HuH-7.5 (cell line): ENCODE results near the gene ALKBH5.

Source experiments
- DNase-seq: peaks from one replicate; pipeline ENCODE4 v3.0.0; 2011; ENCODE audit warnings: low spot score

The ALKBH5 gene

DNA sequence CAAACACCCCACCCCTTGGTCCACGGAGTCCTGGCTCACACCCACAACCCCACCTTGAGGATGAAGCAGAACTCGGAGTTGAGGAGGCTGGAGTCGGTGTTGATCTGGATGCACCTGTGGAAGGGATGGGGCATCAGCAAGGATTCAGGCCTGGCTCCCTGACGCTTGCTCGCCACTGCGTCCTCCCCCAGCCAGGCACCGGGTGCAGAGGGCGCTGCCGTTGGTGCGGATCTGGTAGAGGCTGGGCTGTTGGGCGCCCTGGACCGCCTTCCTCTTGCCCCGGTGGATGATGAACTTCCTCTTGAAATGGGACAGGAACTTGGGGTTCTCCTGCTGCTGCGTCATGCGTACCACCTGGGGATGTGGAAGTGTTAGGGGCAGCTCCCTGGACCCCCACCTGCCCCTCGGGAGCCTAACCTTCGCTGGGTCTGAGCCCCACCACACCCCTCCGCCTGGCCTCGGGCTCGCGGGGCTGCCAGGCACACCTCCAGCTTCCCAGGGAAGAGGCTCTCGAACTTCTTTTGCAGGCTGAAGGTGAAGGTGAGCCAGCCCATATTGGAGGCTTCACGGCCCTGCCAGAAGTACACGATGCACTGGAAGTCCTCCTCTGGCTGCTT, 62.6 kb downstream of the ALKBH5 start:
- DNase-seq, result no peak

DNA sequence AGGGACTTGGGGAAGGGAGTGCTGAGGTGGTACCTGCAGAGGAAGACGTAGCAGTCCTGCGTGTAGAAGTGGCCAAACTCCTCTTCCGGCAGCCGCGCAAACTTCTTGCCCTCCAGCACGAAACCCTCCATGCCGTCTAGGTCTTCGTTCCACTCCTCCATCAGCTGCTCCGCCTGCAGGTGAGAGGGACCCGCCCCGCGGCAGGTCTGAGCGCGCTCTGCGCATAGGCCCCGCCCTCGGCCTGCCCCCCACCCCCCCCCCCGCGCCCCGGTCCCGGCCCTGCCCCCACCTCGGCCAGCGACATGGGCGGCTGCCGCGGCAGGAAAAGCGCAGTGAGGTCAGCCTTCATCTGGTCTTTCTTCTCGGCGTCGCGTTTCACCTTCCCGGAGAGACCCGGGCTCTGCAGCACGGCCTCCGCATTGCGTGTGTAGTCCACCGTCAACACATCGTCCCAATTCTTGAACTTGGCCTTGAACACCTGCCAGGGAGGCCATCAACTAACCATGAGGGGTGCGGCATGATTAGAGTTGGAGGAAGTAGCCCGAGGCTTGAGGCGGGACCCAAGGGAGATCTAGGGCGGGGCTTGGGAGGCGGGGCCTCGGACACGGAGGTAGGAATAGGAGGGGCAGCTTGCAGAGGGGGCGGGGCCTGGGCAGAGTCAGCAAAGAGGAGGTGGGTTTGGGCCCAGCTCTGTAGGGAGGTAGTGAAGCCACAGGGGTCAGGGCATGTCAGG, 63.4 kb downstream of the ALKBH5 start:
- DNase-seq, result no peak

DNA sequence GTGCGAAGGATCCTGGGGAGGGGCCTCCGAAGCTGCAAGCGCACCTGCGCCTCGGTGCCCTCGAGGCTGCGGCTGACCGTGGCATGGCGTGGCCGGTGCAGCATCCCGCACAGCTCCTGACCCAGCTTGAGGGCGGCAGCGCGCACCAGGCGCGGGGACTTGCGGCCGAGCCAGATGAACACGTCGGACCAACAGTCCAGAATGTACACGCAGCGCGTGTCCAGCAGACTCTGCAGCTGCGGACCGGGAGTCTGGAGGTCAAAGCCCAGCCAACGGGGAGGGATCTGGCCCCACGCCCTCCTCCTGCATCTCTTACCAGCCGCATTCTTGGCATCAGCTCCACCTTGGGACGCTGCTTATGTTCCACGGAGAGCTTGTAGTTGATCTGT, 64.0 kb downstream of the ALKBH5 start:
- no peak for DNase-seq

DNA sequence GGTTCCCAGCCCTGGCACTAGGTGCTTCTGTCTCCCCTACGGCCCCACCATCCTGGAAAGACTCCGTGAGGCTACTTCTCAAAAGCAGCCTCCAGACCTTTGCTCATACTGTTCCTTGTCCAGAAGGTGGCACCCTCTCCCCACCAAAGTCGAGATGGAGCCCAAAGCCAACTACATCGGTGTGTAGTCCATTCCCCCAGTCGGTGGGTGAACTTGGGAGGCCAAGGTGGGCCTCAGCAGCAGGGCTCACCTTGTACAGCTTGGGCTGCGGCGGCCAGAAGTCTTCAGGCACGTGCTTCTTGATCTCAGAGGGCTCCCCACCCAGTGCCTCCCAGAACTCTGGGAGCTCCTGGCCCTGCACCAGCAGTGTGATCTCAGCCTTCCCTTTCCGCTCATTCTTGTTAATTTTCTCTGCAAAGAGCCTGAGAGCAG, 64.7 kb downstream of the ALKBH5 start:
- DNase-seq, result peak; percentile 95

DNA sequence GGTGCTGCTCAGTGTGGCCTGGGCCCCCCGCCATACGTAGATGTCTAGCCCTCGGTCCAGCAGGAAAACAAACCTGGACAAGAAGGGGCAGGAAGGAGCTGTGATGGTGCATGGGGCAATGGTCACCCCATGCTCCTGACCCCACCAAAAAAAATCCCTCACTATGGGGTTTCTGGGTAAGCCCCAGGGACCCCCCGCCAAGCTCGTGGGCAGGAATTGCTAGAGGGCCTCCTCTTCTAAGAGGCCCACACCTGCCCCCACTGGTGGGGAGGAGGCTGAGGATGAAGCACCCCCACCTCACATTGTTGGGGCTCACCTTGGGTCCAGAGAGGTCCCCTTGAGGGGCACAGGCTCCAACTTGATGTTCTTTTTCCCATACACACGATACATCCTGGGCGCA, 65.2 kb downstream of the ALKBH5 start:
- no peak for DNase-seq

DNA sequence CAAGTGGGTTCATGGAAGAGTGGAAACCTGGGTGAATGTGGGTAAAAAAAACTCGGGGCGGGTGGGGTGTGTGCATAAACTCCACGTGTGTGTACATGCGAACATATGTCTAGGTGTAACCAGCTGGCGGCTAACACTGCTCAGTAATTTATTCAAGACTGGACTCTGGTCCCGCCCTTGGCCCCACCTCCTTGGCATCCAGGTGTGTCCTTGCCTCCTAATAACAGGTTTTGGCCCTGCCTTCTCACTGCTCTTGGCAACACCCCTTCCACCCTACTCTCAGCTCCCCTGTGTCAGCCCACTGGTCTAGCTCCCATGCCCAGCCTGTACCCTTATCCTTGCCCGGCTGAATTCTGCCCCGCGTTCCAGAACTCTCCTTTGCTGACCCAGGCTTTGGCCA, 66.6 kb downstream of the ALKBH5 start:
- DNase-seq, result no peak

DNA sequence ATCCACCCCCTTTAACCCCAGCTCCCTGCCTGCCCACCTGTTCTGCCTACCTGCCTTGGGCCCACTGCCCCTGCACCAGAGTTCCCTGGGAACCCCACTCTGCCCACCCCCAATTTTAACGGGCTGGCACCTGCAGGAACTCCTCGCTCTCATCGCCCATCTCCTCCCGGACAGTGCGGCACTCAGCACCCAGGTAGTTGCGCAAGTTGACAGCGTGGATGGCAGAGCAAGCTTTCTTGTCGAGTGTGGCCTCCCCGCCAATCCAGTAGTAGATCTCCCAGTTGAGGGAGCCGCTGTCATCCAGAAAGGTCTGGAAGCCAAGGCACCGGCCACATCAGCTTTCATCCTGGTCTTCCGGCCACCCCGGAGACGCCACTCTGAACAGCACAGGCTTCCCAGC, 67.1 kb downstream of the ALKBH5 start:
- no peak for DNase-seq

DNA sequence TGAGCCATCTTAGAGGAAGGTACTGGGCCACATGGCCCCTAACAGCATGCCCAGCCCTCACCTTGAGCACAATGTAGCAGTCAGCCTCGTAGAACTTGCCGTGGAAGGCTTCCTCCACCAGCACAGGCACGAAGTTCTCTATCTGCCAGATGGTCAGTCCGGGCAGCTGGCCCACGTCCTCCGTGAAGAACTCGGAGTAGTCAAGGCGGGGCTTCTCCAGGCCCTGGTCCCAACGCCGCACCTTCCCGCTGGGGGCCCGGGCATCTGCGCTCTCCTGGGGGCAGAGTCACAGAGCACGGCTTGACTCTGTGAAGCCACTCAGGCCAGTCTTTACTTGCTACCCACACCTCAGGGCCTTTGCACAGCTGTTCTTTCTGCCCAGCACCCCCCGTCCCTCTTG, 67.6 kb downstream of the ALKBH5 start:
- DNase-seq, result no peak

DNA sequence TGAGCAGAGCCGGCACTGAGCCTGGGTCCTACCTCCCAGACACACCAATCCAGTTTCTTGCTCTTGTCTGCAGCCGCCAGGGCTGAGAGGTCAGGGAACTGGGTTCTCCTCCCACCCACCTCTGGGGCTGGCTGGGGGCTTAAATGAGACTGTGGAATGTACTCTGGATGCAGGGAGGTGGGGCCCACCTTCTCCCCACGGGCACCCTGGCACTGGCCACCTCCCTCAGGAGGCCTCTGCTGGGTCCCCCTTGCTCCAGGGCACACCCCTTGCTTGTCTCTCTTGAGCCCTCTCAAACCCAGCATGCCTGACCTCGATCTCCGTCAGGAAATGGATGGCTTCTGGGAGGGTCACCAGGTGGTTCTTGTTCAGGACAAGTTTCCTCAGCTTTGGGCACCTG, 68.5 kb downstream of the ALKBH5 start:
- DNase-seq, result no peak

DNA sequence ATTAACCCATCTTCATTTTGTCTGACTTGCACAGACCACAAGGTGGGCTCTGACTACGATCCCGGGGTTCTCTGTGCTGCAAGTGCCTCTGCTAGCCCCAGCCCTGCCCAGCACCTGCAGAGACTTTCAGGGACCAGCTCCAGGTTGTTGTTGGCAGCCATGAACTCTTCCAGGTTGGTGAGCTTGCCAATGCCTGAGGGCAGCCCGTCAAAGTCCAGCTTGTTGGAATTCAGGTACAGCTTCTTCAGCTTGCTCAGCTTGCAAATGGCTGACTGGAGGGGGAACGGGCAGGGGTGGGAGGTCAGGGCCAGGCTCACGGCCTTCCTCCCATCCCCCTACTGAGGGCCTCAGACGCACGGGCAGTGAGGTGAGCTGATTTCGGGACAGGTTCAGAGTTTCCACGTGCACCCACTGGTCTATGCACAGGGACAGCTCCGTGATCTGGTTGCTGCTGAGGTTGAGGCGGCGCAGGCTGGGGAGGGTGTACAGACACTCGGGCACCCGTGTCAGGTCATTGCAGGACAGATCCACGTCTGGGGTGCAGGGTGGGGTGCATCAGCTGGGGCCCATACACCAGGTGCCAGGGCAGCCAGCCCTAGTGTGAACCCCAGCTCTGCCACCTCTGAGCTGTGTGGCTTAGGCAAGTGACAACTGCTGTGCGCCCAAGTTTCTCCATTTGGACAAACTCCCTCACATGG, 69.7 kb downstream of the ALKBH5 start:
- DNase-seq, result no peak

DNA sequence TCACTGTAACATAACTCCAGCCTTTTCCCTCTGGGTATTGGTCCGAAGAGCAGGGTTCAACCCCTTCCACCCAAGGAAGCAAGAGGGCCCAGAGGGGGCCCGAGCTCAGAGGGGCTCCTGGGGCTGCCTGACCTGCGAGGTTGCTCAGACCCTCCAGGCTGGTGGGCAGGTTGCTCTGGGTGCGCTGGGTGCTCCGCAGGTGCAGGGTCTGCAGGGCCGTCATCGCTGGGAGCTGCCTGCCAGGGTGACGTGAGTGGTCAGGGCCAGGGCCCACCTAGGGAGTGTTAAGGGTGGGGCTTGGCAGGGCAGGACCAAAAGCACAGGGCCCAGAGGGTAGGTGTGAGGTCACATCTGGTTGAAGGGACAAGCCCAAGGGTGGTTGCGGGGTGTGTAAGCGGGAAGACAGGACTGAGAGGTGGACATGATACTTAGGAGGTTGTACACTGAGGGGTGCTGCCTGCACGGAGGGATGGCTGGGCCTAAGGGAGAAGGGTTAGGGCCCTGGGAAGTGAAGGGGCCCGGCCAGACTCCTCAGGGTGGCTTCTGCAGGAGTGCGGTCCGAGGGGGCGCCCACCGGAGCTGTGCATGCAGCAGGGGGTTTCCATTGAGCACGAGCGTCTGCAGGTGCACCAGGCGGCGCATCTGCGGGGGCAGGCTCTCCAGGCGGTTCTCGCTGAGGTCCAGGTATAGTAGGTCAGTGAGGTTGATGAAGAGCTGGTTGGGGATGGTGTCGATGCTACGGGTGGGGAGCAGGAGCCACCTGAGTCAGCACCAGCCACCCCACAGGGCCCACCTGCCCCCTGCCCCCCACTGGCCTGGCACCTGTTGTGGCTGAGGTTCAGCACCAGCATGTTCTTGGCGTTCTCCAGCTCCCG, 70.6 kb downstream of the ALKBH5 start:
- DNase-seq, result no peak

DNA sequence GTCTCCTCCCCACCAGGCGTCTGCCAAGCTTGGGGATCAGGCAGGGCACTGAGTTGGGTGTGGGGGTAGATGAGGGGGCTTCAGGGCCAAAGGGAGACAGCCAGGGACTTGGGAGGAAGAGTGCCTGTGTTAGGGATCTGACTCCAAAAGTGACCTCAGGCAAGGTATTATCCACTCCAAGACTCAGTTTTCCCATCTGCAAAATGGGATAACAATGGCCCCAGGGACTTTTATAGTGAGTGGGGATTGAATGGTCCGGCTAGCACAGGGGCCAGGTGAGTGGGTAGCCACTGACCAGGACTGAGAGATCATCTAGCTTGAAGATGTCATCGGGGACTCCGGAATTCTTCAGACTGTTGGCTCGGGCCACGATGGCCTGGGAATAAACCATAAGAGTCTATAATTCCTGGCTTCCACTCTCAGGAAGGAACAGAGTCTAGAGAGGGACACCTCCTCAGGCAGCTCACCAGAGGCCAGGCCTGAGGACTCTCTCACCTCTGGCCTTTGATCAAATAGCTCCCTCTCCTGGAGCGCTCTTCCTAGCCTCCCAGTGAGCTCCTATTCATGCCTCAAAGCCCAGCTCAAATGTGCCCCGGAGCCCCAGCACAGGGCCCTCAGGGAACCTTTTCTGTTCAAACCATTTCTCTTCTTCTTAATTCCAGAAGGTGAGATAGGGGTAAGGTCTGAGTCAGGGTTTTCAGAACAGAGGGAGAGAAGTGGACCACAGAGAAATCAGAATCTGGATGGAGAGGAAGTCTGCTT, 71.4 kb downstream of the ALKBH5 start:
- DNase-seq, result no peak

DNA sequence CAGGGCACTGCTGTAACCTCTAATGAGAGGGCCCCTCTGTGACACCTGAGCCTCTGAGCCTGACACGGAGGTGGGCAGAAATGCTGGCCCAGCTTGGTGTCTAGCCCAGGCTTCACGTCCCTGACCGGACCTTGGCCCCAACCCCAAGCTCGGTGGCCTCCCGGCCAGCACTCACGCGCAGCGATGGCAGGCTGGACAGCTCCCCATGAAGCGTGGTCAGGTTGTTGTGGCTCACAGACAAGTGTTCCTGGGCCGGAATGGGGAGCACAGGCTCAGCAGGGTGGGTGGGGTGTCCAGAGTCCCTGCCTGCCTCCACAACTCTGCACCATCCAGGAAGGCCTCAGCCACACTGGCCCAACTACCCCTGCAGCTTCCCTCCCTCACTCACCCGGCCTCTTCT, 72.7 kb downstream of the ALKBH5 start:
- no peak for DNase-seq

DNA sequence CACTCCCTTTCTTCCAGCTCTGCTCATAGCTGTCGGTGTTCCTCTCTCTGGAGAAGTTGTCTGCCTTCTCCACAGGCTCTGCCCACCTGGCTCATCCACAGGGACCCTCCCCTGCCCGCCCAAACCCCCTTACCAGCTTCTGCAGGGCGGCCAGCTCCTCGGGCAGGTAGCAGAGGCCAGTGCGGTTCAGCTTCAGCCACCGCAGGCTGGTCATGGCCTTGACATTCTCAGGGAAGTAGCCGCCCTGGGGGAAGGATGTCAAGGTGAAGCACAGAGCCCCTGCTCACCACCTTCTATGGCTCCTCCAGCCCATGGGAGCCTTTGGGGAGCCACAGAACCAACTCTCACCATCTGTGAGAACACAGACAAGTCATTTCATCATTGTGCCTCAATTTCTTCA, 73.1 kb downstream of the ALKBH5 start:
- DNase-seq, result no peak

DNA sequence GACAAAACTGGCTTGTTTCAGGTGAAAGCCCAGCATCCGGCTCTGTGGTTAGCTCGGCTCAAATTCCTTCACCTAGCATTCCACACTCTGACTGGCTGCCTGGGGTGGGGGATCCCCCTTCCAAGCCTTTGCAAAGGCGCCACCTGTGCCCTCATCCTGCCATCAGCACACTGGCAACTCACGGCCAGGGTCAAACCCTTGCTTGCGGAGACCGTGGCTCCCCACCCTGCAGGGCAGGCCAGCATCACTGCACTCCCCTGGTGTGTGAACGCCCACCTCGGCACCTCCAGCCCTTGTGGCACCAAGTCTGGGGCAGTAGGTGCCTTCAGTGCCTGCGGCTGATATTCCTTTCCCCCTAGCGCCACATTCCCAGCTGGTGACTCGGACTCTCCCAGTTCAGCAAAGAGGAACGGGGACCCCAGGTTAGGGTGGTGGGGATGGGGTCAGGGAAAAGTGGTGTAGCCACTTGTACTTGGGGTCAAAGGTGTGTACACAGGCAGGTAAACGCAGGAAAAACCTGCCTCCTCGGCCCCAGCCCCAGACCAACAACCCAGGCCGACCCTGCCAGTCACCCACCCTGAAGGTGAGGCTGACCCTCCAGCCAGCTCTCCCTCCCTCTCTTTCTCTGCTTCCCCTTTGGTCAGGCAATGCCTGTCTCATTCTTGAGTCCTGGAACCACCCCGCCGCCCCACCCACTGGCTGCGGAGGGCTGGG, 73.8 kb downstream of the ALKBH5 start:
- DNase-seq, result peak; percentile 64

DNA sequence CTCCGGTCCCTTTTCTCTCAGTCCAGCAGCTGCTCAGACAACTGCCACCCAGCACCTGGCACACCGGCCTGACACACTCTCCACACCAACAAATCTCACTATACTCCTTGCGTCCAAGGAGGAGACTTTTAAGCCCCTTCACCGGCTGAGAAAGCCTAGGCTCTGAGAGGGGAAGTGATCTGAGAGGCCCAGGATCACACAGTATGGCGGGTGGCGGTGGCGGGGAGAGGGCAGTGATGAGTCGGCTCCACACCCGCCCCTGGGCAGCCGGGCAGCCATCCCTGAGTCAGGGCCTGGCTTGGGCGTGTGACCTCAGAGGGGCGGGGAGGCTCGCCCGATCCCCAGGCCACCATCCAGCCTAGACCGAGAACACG, 74.3 kb downstream of the ALKBH5 start:
- DNase-seq, result peak; percentile 83

DNA sequence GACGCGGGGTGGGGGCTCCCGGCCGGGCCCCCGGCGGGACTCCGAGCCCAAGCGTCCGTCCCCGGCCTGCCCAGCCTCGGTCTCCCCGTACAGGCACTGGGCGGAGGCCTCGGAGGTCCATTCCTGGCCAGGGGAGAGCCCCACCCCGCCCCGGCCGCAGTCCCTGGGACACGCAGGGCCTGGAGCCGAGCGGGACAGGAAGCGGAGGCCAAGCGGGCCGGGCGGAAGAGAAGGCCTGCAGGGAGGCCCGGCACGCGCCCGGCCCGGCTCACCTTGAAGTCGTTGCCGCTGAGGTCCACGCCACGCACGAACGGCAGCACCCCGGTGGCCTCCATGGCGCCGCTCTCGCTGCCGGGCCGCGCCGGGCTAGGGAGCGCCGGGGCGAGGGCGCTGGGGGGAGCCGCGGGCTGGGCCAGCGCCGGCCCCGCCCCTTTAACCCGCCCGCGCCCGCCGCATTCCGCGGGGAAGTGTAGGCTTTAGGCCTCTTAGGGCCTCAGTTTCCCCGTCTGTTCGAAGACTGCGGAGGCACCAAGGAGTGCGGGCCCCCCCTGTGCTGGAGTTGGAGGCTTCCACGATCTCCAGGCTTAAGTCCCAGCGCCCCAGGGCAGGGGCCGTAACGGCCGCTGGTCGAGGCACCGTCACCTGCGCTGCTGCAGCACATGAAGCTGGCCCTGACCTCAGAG, 74.9 kb downstream of the ALKBH5 start, which contains the start of gene FLII:
FLII (minus strand) TSS at position 383 of the 683 bp plus-strand sequence; CDS start at position 335, 48 bp downstream.
- peak; percentile 67 for DNase-seq
